Right hindlimb (tissue), 1 donor: ENCODE measurements around the gene MTRFR.
A peak's percentile ranks its signal among the peaks of the same experiment; 100 is the strongest.

Source experiments
- DNase-seq: peaks from one replicate; pipeline ENCODE4 v3.0.0-alpha.2; 2018

MTRFR gene

GRCh38 chr12:123271001-123271668 is 37.9 kb downstream of the MTRFR start:
- peak; percentile 80 for DNase-seq

GRCh38 chr12:123273166-123273565 is 39.9 kb downstream of the MTRFR start:
- no peak for DNase-seq

DNA sequence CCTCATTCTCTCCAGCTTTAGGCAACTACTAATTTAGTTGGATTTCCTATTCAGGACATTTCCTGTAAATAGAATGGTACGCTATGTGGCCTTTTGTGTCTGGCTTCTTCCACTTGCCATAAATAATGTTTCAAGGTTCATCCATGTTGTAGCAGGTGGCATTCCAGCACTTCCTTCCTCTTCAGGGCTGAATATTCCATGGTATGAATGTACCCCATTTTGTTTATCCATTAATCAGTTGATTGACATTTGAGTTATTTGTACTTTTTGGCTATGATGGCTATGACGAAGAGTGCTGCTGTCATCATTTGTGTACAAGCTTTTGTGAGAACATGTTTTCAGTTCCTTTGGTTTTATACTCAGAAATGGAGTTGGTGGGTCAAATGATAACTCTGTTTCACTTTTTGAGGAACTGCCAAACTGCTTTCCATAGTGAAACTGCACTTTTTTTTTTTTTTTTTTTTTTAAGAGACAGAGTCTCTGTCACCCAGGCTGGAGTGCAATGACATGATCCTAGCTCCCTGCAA is 44.9 kb downstream of the MTRFR start:
- DNase-seq, result no peak

GRCh38 chr12:123280971-123281370 is 47.7 kb downstream of the MTRFR start:
- DNase-seq, result no peak

GRCh38 chr12:123282111-123282510 is 48.9 kb downstream of the MTRFR start:
- no peak for DNase-seq

GRCh38 chr12:123283461-123283860 is 50.2 kb downstream of the MTRFR start:
- no peak for DNase-seq

DNA sequence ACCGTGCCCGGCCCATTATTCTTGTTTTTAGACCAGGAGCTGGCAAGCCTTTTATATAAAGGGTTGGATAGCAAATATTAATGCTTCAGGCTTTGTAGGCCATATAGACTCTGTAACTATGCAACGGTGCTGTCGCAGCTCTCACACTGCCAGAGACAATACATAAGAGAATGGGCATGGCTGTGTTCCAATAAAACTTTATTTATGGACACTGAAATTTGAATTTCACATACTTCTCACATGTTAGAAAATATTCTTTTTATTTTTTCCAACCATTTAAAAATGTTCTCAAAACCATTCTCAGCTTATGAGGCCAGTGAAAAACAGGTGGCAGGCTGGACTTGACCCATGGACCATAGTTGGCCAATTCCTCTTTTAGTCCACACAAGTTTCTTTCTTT is 51.4 kb downstream of the MTRFR start:
- DNase-seq, result no peak

GRCh38 chr12:123286652-123287373 is 53.6 kb downstream of the MTRFR start:
- no peak for DNase-seq

GRCh38 chr12:123288751-123289346 is 55.6 kb downstream of the MTRFR start:
- DNase-seq, result no peak

GRCh38 chr12:123289911-123290310 is 56.7 kb downstream of the MTRFR start:
- no peak for DNase-seq

GRCh38 chr12:123293178-123293760 is 60.0 kb downstream of the MTRFR start:
- no peak for DNase-seq

DNA sequence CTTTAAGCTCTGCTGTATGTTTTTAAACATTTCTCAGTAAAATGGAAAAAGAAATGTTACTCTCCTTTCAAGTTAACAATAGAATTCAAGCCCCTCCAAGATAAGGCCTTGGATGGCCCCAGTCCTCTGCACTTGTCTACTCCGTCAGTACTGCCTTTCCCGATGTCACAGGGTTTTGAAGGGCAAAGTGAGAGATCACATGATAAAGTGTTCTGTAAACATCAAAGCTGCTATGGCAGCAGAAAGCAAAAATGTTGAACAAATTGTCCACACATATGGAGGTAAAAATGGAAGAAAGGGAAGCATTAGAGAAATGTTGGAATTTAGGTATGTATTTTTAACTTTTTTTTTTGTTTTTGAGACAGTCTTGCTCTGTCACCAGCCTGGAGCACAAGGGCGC is 71.9 kb downstream of the MTRFR start:
- DNase-seq, result no peak

DNA sequence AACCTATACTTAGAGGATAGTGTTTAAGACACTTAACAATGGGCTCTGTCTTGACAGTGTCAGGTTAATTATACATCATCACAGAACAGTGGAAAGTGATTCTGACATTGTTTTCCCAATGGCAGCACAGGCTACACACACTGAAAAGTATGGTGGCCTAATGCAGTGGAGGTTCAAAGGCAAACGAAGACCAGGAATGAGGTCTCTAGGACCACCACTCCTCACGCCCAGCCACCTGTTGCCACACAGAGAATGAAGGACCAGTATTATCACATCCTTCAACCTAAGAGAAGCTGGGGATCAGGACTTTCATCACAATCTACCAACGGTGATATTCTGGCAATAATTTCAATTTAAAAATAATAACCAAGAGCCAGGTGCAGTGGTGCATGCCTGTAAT is 73.0 kb downstream of the MTRFR start:
- DNase-seq, result no peak
